Measurements from ENCODE around the gene TDRD6.

The TDRD6 gene

GRCh38 chr6:46751658-46752057, 64.0 kb downstream of the TDRD6 start:
- Histone ChIP-seq H4K20me1 (ENCODE audit: insufficient read depth, low read length) (no peaks in the 10 kb centered on the region), H3K4me1 (ENCODE audit: low read length) (no peaks in the 10 kb centered on the region), H3K4me2 (ENCODE audit: low read length) (no peak overlapping the region), H3K27ac (ENCODE audit: low read length) (no peak overlapping the region), H3K9ac (ENCODE audit: low read length) (no peak overlapping the region), H3K9me3 (ENCODE audit: insufficient read depth, low read length) (no peaks in the 10 kb centered on the region), H3K36me3 (replicated peaks; ENCODE audit: low read depth, low read length) (no peaks in the 10 kb centered on the region), H3K4me3 (ENCODE audit: low read length) (no peak overlapping the region), H3K79me2 (ENCODE audit: low read length) (no peaks in the 10 kb centered on the region), H3K27me3 (ENCODE audit: low read depth, low read length) (no peaks in the 10 kb centered on the region), H2AFZ (ENCODE audit: low read depth, low read length) (0 out of 2 replicates have a peak overlapping the region, but pooled peaks have one; percentile 12)
- TF ChIP-seq CTCF (IDR thresholded peaks at IDR 0.05; ENCODE audit: low read depth, low read length) (no peak), EZH2phosphoT487 (IDR thresholded peaks at IDR 0.05; ENCODE audit: low read depth) (no peak)
